Bronchial epithelial cell (primary cell): ENCODE measurements around the gene UNC5B. TPM values are rescaled to one million over a fixed set of nuclear protein-coding genes. Genes with fewer than 3 reads are reported as not detected.

Experiments
- DNase-seq: peaks from one replicate; pipeline ENCODE4 v3.0.0-alpha.2; 2010; ENCODE audit warnings: low read depth
- FAIRE-seq: peaks from 2 replicates; lab custom pipeline; 2011; peaks lifted over from hg19 to GRCh38; lab: Jason Lieb, UNC
- H3K27me3 ChIP-seq: 2 replicates; pipeline ENCODE4 v1.5.1; 2011; ENCODE audit warnings: low read length; ENCODE audit not compliant: control insufficient read depth, insufficient read depth
- H3K36me3 ChIP-seq: 2 replicates; pipeline ENCODE4 v1.5.1; 2011; ENCODE audit warnings: low read length; ENCODE audit not compliant: control insufficient read depth, insufficient read depth
- H3K4me3 ChIP-seq: 2 replicates; pipeline ENCODE4 v1.5.1; 2011; ENCODE audit warnings: mild to moderate bottlenecking, low read depth, low read length, control low read depth
- CTCF ChIP-seq: IDR thresholded peaks from 2 replicates; pipeline ENCODE4 v1.5.1; 2011; ENCODE audit warnings: mild to moderate bottlenecking, moderate library complexity, low read length, control low read depth, inconsistent platforms; ENCODE audit not compliant: insufficient read depth, severe bottlenecking
- total RNA-seq: library from RNA; depleted of rRNA; stranded (reverse); fragments of >200 nt; gene quantifications from 2 replicates; pipeline ENCODE4 v1.2.1, GENCODE V29; 2014

The UNC5B gene
- total RNA-seq, 1 donor from 2014 or later, result 36.6 TPM

GRCh38 chr10:71312220-71312619 lies 99.8 kb downstream of the UNC5B start:
- DNase-seq (no peak), FAIRE-seq (no peak)
- no peak for TF ChIP-seq CTCF
- Histone ChIP-seq H3K4me3 (no peak overlapping the region), H3K36me3 (no peaks in the 10 kb centered on the region), H3K27me3 (peaks cover 3% of the 10 kb centered on the region)

DNA sequence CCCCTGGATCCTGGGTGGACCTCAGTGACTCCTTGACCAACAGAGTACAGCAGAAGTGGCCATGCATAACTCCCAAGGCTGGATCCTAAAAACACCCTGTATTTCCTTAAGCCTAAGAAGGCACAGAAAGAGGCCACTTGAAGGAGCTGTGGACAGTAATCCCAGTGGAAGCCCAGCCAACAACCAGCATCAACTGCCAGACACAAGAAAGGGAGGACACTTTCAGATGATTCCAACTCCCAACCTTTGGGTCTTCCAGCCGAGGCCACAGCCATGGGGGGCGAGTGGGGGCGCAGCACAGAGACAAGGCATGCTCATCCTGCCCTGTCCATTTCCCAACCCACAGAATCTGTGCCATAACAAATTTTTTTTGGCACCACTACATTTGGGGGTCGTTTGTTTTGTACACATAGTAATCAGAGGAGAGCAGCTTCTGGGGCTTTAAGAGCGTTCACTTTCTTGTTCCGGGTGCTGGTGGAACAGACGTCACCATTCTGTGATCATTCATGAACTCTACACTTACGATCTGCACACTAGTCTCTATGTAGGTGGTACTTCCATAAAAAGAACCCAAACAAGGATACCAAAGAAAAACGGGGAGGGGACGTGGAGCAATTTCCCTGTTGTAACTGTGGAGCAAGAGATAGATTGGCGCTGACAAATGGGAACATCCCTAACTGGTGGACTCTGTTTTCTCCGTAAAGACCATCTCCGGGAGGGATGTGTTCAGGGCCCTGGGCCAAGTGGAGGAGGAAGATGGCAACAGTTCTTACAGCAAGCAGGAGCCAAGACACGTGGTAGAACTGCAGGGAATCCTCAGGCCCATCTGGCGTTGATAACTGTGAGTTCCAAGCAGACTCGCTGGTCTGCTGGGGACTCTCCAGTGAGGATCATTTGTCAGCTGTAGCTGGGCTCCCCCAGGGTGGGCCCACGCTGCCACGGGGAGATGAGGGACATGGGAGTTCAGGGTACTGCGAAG lies 100.7 kb downstream of the UNC5B start:
- peaks cover 3% of the 10 kb centered on the region for H3K27me3 ChIP-seq
- H3K4me3 ChIP-seq, result no peak overlapping the region
- TF ChIP-seq CTCF, result no peak
- no peaks in the 10 kb centered on the region for H3K36me3 ChIP-seq
- DNase-seq (no peak), FAIRE-seq (no peak)

DNA sequence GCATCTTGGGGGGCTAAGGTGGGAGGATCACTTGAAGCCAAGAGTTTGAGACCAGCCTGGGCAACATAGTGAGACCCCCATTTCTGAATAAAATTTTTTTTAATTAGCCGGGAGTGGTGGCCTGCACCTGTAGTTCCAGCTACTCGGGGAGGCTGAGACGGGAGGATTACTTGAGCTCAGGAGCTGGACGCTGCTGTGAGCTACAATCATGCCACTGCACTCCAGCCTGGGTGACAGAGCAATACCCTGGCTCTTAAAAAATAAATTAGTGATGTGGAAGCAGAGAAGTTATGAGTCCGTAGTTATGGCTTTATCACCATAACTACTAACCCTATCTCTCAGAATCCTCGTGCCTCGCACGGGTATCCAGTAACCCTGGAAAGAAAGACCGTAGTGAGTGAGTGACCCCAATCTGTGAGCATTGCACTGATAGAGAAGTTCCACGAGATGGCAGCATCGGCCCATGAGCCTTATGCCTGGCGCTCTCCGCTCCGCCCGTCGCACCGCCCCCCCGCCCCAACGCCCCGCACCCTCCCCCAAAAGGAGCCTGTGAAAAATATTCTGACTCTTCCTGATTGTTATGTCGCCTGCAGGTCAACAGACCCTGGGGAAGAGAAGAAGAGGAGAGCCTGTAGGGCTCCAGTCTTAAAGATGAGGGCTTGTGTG lies 101.8 kb downstream of the UNC5B start:
- peaks cover 3% of the 10 kb centered on the region for H3K27me3 ChIP-seq
- no peak for FAIRE-seq
- no peak overlapping the region for H3K4me3 ChIP-seq
- peak; percentile 85 for TF ChIP-seq CTCF
- H3K36me3 ChIP-seq, result no peaks in the 10 kb centered on the region
- no peak for DNase-seq

- Histone ChIP-seq H3K4me3 (no peak overlapping the region), H3K27me3 (peaks cover 3% of the 10 kb centered on the region), H3K36me3 (no peaks in the 10 kb centered on the region)
- FAIRE-seq (no peak), DNase-seq (no peak)
- no peak for TF ChIP-seq CTCF
These were observed 102.4 kb downstream of the UNC5B start for GRCh38 chr10:71314694-71315225.

GRCh38 chr10:71316056-71316785 lies 103.9 kb downstream of the UNC5B start:
- no peak for FAIRE-seq
- TF ChIP-seq CTCF, result no peak
- no peak for DNase-seq
- Histone ChIP-seq H3K36me3 (no peaks in the 10 kb centered on the region), H3K27me3 (no peaks in the 10 kb centered on the region), H3K4me3 (no peak overlapping the region)
